ENCODE measurements around the gene PHGDH. TPM values are rescaled to one million over a fixed set of nuclear protein-coding genes. Genes with fewer than 3 reads are reported as not detected.

PHGDH gene
- total RNA-seq: 368 and 382 TPM in 2 replicates

DNA sequence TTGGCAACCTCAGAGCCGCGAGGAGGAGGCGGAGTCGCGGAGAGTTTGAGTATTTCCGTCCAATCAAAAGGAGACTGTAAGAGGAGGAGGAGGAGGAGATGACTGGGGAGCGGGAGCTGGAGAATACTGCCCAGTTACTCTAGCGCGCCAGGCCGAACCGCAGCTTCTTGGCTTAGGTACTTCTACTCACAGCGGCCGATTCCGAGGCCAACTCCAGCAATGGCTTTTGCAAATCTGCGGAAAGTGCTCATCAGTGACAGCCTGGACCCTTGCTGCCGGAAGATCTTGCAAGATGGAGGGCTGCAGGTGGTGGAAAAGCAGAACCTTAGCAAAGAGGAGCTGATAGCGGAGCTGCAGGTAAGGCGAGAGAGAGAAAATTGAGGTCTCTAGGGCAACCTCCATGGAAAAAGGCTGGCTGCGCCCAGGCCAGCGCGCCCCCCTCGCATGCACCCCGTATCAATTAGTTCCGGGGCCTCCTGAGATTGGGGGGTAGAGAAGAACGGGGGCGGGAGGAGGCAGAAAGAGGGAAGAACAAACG lies at the start of gene PHGDH:
PHGDH (plus strand) TSS at position 131 of the 538 bp plus-strand sequence; CDS start at position 220, 89 bp downstream.

DNA sequence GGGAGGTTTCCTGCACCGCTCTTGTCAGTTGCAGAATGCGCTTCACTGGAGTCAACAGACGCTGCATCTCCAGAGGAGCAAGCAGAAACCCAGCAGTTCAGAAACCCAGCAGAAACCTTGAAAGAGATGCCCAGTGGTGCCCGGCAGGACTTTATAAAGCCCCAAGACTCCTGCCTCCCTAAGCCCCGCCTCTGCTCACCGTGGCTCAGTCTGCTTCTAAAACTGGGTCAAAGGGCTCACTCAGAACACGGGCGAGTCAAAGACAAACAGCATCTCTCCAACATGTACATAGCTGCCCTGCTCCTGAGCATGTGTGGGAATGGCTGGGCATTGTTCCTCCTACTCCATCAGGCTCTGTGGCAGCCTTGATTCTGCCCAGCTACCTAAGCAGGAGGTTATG lies 57.0 kb downstream of the PHGDH start, which contains the start of gene HMGCS2:
HMGCS2 (minus strand) TSS at position 128 of the 400 bp plus-strand sequence; CDS start at position 67, 61 bp downstream.

Other genes starting within 250 kb of the PHGDH start
- not detected in 2 replicates for gene HSD3B1, start 204.7 kb upstream of the PHGDH start, total RNA-seq
- 3.7 and 4.9 TPM in 2 replicates for gene ZNF697, start 63.7 kb upstream of the PHGDH start, total RNA-seq
- gene HMGCS2, start 57.0 kb downstream of the PHGDH start, total RNA-seq: not detected in 2 replicates
- not detected in 2 replicates for gene REG4, start 99.5 kb downstream of the PHGDH start, total RNA-seq
- gene ADAM30, start 184.6 kb downstream of the PHGDH start, total RNA-seq: not detected in 2 replicates